ENCODE measurements around the gene PIM2. TPM values are rescaled to one million over a fixed set of nuclear protein-coding genes. Genes with fewer than 3 reads are reported as not detected.

PIM2 gene
- total and polyA plus RNA-seq, 2 of the 4 experiments (the other 2 are of a cell fraction) = 7.3 to 9.4 TPM

- DNase-seq (peak; percentile 98), ATAC-seq (ENCODE audit: low read depth) (peak; percentile 89)
- H2BK5ac ChIP-seq (ENCODE audit: low read depth, low read length, poor library complexity, severe bottlenecking) = peak overlapping the region; percentile 98
- peak overlapping the region; percentile 99 for H3K14ac ChIP-seq (replicated peaks; ENCODE audit: low read depth, low read length)
- H2BK120ac ChIP-seq (ENCODE audit: low read depth, low read length) = peak overlapping the region; percentile 91; the same call in 1 of the 2 replicates
- BruUV-seq (replicated peaks) = TSS peak; percentile 81
- H4K91ac ChIP-seq (ENCODE audit: insufficient read depth, low read depth, low read length) = peak overlapping the region; percentile 98
- peak overlapping the region; percentile 93 for H2AK5ac ChIP-seq (ENCODE audit: low read depth, low read length)
- peak overlapping the region; percentile 91 for H3K18ac ChIP-seq (ENCODE audit: low read depth, low read length)
- peak overlapping the region; percentile 66 for H3K4me2 ChIP-seq (ENCODE audit: low read depth, low read length)
- peaks cover 12% of the 10 kb centered on the region; the same call in 1 of the 2 replicates for H3K36me3 ChIP-seq (ENCODE audit: control insufficient read depth, insufficient read depth, low read length)
- ChIA-PET POLR2A (ENCODE audit: unreplicated experiment) (interaction anchor here (0.5 to 1.2 kb wide), 3 partner anchors 85 to 165 kb away, joined by 3 to 13 read pairs (median 3); partner anchors contain the start of genes TFE3 and WDR45), CTCF (interaction anchor here (0.6 to 1.0 kb wide), 2 partner anchors 14 to 209 kb away, joined by 3 read pairs; partner anchors contain the start of gene KCND1)
- H3K9me3 ChIP-seq (ENCODE audit: control insufficient read depth, insufficient read depth, low read length) = no peaks in the 10 kb centered on the region
- H2BK15ac ChIP-seq (ENCODE audit: low read depth, low read length) = no peak overlapping the region; the same call in 2 of the 3 replicates
- H4K20me1 ChIP-seq (ENCODE audit: insufficient read depth, low read length) = peaks cover 18% of the 10 kb centered on the region; the same call in 1 of the 2 replicates
- peak overlapping the region; percentile 76 to 98 for H4K8ac ChIP-seq (ENCODE audit: low read depth in 2 of 2, low read length in 2 of 2)
- H3K56ac ChIP-seq (ENCODE audit: extremely low read depth, insufficient read depth, low read length) = peak overlapping the region; percentile 89
- H3K79me1 ChIP-seq (ENCODE audit: low read depth in 1 of 2, low read length in 2 of 2) = peaks cover 4 to 45% of the 10 kb centered on the region in 2 experiments; a peak in 3 of 4 replicates
- H3K27me3 ChIP-seq (ENCODE audit: control insufficient read depth, insufficient read depth, low read length) = no peaks in the 10 kb centered on the region
- H3K27ac ChIP-seq (ENCODE audit: insufficient read depth, low read length) = peak overlapping the region; percentile 89
- H3K4me3 ChIP-seq (ENCODE audit: insufficient read depth, low read depth, low read length) = peak overlapping the region; percentile 78
- peak overlapping the region; percentile 96; the same call in 1 of the 2 replicates for H3K23ac ChIP-seq (ENCODE audit: low read depth, low read length)
- H2BK20ac ChIP-seq (ENCODE audit: low read depth, low read length) = 0 out of 2 replicates have a peak overlapping the region, but pooled peaks have one; percentile 57
- WGBS, 2 experiments (ENCODE audit: extremely low coverage in 2 of 2, insufficient read length in 1 of 2) = 35% methylated on average over 24 of the region's 66 CpGs; no CpG with 5 or more reads in 1 of the 2 experiments
- peak overlapping the region; percentile 87 for H2AK9ac ChIP-seq (replicated peaks; ENCODE audit: low read depth, low read length, poor library complexity)
- peak overlapping the region; percentile 98 for H2AFZ ChIP-seq (replicated peaks; ENCODE audit: low read length, poor library complexity)
- peak overlapping the region; percentile 100 for H3K4ac ChIP-seq (ENCODE audit: low read depth, low read length)
- dilution Hi-C loops (cut with HindIII; ENCODE audit: low sequenced_read_pairs, unreplicated experiment) = no loop called here
- peak overlapping the region; percentile 92 for H4K5ac ChIP-seq (ENCODE audit: low read depth, low read length)
- H3K4me1 ChIP-seq (ENCODE audit: control insufficient read depth, insufficient read depth, low read length) = peaks cover 2% of the 10 kb centered on the region
- no peaks in the 10 kb centered on the region; the same call in none of the 2 replicates for H3K9me1 ChIP-seq (ENCODE audit: insufficient read depth, low read length)
- H3K9ac ChIP-seq (ENCODE audit: low read depth, low read length) = peak overlapping the region; percentile 78
- in situ Hi-C loops (cut with MboI; ENCODE audit: low sequenced_read_pairs) = loop anchor here (25.0 kb wide), 1 partner anchor 104 kb away; the partner anchor contains the start of genes CCDC120 and PRAF2
- intact Hi-C loops (cut with micrococcal nuclease) = loop anchor here (1.0 kb wide), 1 partner anchor 85 kb away; the partner anchor contains the start of gene TFE3
- TF ChIP-seq RAD21 (IDR thresholded peaks at IDR 0.05; ENCODE audit: low read length) (no peak), POLR2A (IDR thresholded peaks at IDR 0.05; ENCODE audit: low read depth, low read length) (peak; percentile 92), NFE2L2 (IDR thresholded peaks at IDR 0.05; ENCODE audit: low read depth, low read length) (no peak), USF2 (IDR thresholded peaks at IDR 0.05; ENCODE audit: low read depth, low read length) (no peak), RFX5 (IDR thresholded peaks at IDR 0.05; ENCODE audit: low read depth, low read length) (peak; percentile 83), SMC3 (IDR thresholded peaks at IDR 0.05; ENCODE audit: low read depth, low read length) (no peak), FOS (IDR thresholded peaks at IDR 0.05; ENCODE audit: low read depth, low read length) (no peak), MXI1 (IDR thresholded peaks at IDR 0.05; ENCODE audit: borderline replicate concordance, low read depth, low read length) (no peak), RCOR1 (IDR thresholded peaks at IDR 0.05; ENCODE audit: insufficient replicate concordance, low read length) (no peak), MAZ (IDR thresholded peaks at IDR 0.05; ENCODE audit: borderline replicate concordance, low read depth, low read length) (peak; percentile 15; the same call in 1 of the 2 replicates), BHLHE40 (IDR thresholded peaks at IDR 0.05; ENCODE audit: low read depth, low read length) (no peak), CEBPB (IDR thresholded peaks at IDR 0.05; ENCODE audit: low read depth, low read length) (peak; percentile 95), ELK1 (IDR thresholded peaks at IDR 0.05; ENCODE audit: borderline replicate concordance, low read depth, low read length) (peak; percentile 53; the same call in 1 of the 2 replicates), MAFK (IDR thresholded peaks at IDR 0.05; ENCODE audit: low read depth, low read length) (no peak)
Measured at GRCh38 chrX:48957827-48958634, 39.2 kb upstream of the PIM2 start.
